HEK293 (cell line): ENCODE data around the gene PPP4C.
A peak's percentile ranks its signal among the peaks of the same experiment; 100 is the strongest.

Source experiments
- HOXA7 ChIP-seq: sonication (generic); formaldehyde crosslinking; IDR thresholded peaks from 2 replicates; pipeline ENCODE4 v1.8.1; 2022; ENCODE audit warnings: missing genetic modification reagents, borderline replicate concordance
- KLF7 ChIP-seq: fragments of 450-650 bp; formaldehyde crosslinking; IDR thresholded peaks from 2 replicates; pipeline ENCODE4 v1.5.1; 2016; ENCODE audit warnings: missing biosample characterization, missing genetic modification characterization, borderline replicate concordance
- KLF8 ChIP-seq: fragments of 450-650 bp; formaldehyde crosslinking; IDR thresholded peaks from 2 replicates; pipeline ENCODE4 v1.5.1; 2016; ENCODE audit warnings: missing biosample characterization, missing genetic modification characterization
- PBX3 ChIP-seq: sonication (generic); formaldehyde crosslinking; IDR thresholded peaks from 2 replicates; pipeline ENCODE4 v1.8.1; 2022; ENCODE audit warnings: mild to moderate bottlenecking, moderate library complexity, missing genetic modification reagents
- PRDM2 ChIP-seq: fragments of 450-650 bp; formaldehyde crosslinking; IDR thresholded peaks from 2 replicates; pipeline ENCODE4 v1.5.1; 2016; ENCODE audit warnings: missing biosample characterization, missing genetic modification characterization, borderline replicate concordance
- PRDM4 ChIP-seq: fragments of 450-650 bp; formaldehyde crosslinking; IDR thresholded peaks from 2 replicates; pipeline ENCODE4 v1.5.1; 2017; ENCODE audit warnings: missing biosample characterization, missing genetic modification characterization
- ZNF138 ChIP-seq: fragments of 450-650 bp; formaldehyde crosslinking; IDR thresholded peaks from 2 replicates; pipeline ENCODE4 v1.5.1; 2016; ENCODE audit warnings: missing biosample characterization, missing genetic modification characterization, borderline replicate concordance
- ZNF174 ChIP-seq: fragments of 450-650 bp; formaldehyde crosslinking; IDR thresholded peaks from 2 replicates; pipeline ENCODE4 v1.5.0; 2017; ENCODE audit warnings: missing biosample characterization, mild to moderate bottlenecking, missing genetic modification characterization
- ZNF211 ChIP-seq: fragments of 450-650 bp; formaldehyde crosslinking; IDR thresholded peaks from 2 replicates; pipeline ENCODE4 v1.5.1; 2016; ENCODE audit warnings: low read depth, missing biosample characterization, missing genetic modification characterization
- ZNF23 ChIP-seq: fragments of 450-650 bp; formaldehyde crosslinking; IDR thresholded peaks from 2 replicates; pipeline ENCODE4 v1.5.1; 2016; ENCODE audit warnings: missing biosample characterization, missing genetic modification characterization, borderline replicate concordance
- ZNF248 ChIP-seq: fragments of 450-650 bp; formaldehyde crosslinking; IDR thresholded peaks from 2 replicates; pipeline ENCODE4 v1.5.1; 2017; ENCODE audit warnings: missing biosample characterization, missing genetic modification characterization
- ZNF274 ChIP-seq, 2 experiments: fragments of 200-500 bp in 1 of 2; fragments of 450-650 bp in 1 of 2; sonication (Bioruptor generic) in 1 of 2; formaldehyde crosslinking in 1 of 2; IDR thresholded peaks; 2 replicates each; pipeline versions ENCODE4 v1.5.1 to v1.6.1; 2014 to 2016; ENCODE audit warnings: borderline replicate concordance in 1 of 2, inconsistent platforms in 1 of 2, low read length in 1 of 2, missing biosample characterization in 1 of 2, missing genetic modification characterization in 1 of 2
- ZNF292 ChIP-seq: fragments of 450-650 bp; formaldehyde crosslinking; IDR thresholded peaks from 2 replicates; pipeline ENCODE4 v1.5.1; 2016; ENCODE audit warnings: low read depth, missing biosample characterization, missing genetic modification characterization, borderline replicate concordance
- ZNF341 ChIP-seq: fragments of 450-650 bp; formaldehyde crosslinking; IDR thresholded peaks from 2 replicates; pipeline ENCODE4; 2016; ENCODE audit warnings: low read depth, missing biosample characterization, missing genetic modification characterization
- ZNF350 ChIP-seq: fragments of 450-650 bp; formaldehyde crosslinking; IDR thresholded peaks from 2 replicates; pipeline ENCODE4 v1.5.0; 2017; ENCODE audit warnings: missing biosample characterization, mild to moderate bottlenecking, missing genetic modification characterization
- ZNF560 ChIP-seq: fragments of 450-650 bp; formaldehyde crosslinking; IDR thresholded peaks from 2 replicates; pipeline ENCODE4 v1.5.1; 2017; ENCODE audit warnings: missing biosample characterization, missing genetic modification characterization, borderline replicate concordance
- ZNF664 ChIP-seq: fragments of 450-650 bp; formaldehyde crosslinking; IDR thresholded peaks from 2 replicates; pipeline ENCODE4 v1.5.1; 2016; ENCODE audit warnings: missing biosample characterization, missing genetic modification characterization
- ZNF76 ChIP-seq: fragments of 450-650 bp; formaldehyde crosslinking; IDR thresholded peaks from 2 replicates; pipeline ENCODE4; 2016; ENCODE audit warnings: low read depth, missing biosample characterization, missing genetic modification characterization, borderline replicate concordance
- TF ChIP-seq, protein P1 (sequence below): fragments of 450-650 bp; formaldehyde crosslinking; conservative IDR thresholded peaks from 2 replicates; pipeline ENCODE4 v1.5.1; 2016; ENCODE audit warnings: low read depth, missing biosample characterization, missing genetic modification characterization
- TF ChIP-seq, protein P2 (sequence below): fragments of 450-650 bp; formaldehyde crosslinking; IDR thresholded peaks from 2 replicates; pipeline ENCODE4 v1.5.1; 2017; ENCODE audit warnings: missing biosample characterization, missing genetic modification characterization

PPP4C gene

DNA sequence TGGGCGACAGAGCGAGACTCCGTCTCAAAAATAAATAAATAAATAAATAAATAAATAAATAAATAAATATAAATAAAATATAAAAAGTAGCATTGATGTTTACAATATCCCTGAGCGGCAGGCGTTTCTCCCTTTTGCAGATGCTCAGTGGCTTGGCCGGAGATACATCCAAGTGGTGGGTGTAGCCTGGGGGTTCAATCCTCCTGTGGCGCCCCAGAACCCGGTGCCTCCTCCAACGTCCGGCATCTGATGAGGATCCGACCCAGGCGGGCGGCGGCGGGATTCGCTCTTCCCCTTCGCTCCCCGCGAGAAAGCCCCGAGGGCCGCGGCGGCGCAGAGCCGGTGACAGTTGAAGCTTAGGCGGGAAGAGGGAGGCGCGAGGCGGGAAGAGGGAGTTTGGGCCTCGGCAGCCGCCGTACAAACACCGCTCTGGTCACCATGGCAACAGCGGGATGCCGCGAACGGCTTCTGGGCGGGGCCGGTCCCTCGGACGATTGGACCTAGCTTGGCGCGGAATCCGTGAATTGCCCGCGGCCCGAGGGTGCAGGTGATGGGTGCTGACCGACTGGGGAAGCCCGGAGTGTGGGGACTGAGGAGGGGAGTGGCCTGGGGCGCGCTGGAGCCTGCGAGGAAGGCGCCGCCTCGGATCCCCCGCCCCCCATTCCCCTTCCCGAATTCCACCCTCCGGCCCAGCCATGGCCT, 23.0 kb upstream of the PPP4C start (continued):
- peak; percentile 80 for TF ChIP-seq ZNF76 (tag by site-specific recombination)
- TF ChIP-seq ZNF341 (tag by site-specific recombination) = peak; percentile 92
- TF ChIP-seq, protein P1, sequence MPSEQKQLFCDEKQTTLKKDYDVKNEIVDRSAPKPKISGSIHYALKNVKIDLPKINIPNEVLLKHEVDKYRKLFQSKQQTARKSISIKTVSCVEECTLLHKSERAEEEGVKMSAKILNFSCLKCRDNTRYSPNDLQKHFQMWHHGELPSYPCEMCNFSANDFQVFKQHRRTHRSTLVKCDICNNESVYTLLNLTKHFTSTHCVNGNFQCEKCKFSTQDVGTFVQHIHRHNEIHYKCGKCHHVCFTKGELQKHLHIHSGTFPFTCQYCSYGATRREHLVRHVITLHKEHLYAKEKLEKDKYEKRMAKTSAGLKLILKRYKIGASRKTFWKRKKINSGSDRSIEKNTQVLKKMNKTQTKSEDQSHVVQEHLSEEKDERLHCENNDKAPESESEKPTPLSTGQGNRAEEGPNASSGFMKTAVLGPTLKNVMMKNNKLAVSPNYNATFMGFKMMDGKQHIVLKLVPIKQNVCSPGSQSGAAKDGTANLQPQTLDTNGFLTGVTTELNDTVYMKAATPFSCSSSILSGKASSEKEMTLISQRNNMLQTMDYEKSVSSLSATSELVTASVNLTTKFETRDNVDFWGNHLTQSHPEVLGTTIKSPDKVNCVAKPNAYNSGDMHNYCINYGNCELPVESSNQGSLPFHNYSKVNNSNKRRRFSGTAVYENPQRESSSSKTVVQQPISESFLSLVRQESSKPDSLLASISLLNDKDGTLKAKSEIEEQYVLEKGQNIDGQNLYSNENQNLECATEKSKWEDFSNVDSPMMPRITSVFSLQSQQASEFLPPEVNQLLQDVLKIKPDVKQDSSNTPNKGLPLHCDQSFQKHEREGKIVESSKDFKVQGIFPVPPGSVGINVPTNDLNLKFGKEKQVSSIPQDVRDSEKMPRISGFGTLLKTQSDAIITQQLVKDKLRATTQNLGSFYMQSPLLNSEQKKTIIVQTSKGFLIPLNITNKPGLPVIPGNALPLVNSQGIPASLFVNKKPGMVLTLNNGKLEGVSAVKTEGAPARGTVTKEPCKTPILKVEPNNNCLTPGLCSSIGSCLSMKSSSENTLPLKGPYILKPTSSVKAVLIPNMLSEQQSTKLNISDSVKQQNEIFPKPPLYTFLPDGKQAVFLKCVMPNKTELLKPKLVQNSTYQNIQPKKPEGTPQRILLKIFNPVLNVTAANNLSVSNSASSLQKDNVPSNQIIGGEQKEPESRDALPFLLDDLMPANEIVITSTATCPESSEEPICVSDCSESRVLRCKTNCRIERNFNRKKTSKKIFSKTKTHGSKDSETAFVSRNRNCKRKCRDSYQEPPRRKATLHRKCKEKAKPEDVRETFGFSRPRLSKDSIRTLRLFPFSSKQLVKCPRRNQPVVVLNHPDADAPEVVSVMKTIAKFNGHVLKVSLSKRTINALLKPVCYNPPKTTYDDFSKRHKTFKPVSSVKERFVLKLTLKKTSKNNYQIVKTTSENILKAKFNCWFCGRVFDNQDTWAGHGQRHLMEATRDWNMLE = peak; percentile 99
- TF ChIP-seq ZNF350 (tag by site-specific recombination) = no peak
- peak; percentile 99 for TF ChIP-seq ZNF560 (tag by site-specific recombination)
- no peak for TF ChIP-seq ZNF211
- peak; percentile 81; the same call in 1 of the 2 replicates for TF ChIP-seq ZNF138 (tag by site-specific recombination)
- TF ChIP-seq PRDM4 (tag by site-specific recombination) = peak; percentile 73
- TF ChIP-seq, protein P2, sequence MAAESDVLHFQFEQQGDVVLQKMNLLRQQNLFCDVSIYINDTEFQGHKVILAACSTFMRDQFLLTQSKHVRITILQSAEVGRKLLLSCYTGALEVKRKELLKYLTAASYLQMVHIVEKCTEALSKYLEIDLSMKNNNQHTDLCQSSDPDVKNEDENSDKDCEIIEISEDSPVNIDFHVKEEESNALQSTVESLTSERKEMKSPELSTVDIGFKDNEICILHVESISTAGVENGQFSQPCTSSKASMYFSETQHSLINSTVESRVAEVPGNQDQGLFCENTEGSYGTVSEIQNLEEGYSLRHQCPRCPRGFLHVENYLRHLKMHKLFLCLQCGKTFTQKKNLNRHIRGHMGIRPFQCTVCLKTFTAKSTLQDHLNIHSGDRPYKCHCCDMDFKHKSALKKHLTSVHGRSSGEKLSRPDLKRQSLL = peak; percentile 63; the same call in 1 of the 2 replicates
- no peak for TF ChIP-seq ZNF248 (tag by site-specific recombination)
- TF ChIP-seq PBX3 (CRISPR knock-in tag) = peak; percentile 97
- TF ChIP-seq ZNF174 = no peak
- TF ChIP-seq ZNF274 (IDR thresholded peaks at IDR 0.05; ENCODE audit: low read length) = no peak
- no peak for TF ChIP-seq ZNF274 (tag by site-specific recombination; IDR thresholded peaks at IDR 0.05; ENCODE audit: borderline replicate concordance)
- TF ChIP-seq ZNF292 = peak; percentile 99
- TF ChIP-seq PRDM2 (tag by site-specific recombination) = no peak
- TF ChIP-seq KLF8 = peak; percentile 95
- TF ChIP-seq ZNF664 (tag by site-specific recombination) = peak; percentile 96
- TF ChIP-seq KLF7 (tag by site-specific recombination) = peak; percentile 89
- TF ChIP-seq HOXA7 (CRISPR knock-in tag) = no peak
- TF ChIP-seq ZNF23 (tag by site-specific recombination) = peak; percentile 47; the same call in 1 of the 2 replicates
